NCI-H2196 (cell line): ENCODE results near the gene TAF8.

ENCODE experiments used
- DNase-seq: peaks from one replicate; lab custom pipeline; 2025; ENCODE audit not compliant: unreplicated experiment; lab: John Stamatoyannopoulos, UW

TAF8 gene

DNA sequence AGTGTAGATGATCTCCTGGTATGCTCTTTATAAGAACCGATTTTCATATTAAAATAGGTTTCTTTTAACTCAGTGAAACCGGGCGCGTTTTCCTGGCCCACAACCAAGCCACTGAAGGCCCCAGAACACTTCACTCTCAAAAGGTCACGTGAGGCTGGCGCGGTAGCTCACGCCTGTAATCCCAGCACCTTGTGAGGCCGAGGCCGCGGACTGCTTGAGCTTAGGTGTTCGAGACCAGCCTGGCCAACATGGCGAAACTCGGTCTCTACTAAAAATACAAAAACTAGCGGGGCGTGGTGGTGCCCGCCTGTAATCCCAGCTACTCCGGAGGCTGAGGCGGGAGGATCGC lies 402 bp upstream of the TAF8 start:
- DNase-seq = no peak

GRCh38 chr6:42051268-42051653 lies 937 bp downstream of the TAF8 start:
- no peak for DNase-seq

DNA sequence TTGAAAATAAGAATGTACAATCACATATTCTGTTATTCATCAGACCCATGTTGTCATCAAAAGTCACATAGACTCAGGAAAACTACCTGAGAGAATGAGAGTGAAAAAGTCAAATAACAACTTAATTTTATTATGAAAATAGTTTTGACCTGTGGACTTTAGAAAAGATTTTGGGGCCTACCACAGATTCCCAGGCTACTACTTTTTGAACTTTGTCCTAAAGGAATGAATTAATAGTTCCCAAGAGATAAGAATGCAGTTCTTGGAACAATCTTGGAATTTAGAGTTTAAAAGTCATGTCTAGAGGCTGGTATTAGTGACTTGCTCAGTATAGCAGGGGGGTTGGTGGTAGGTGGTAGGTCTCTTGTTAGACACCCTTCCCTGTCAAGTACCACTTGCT lies 3.3 kb downstream of the TAF8 start:
- no peak for DNase-seq

- DNase-seq = no peak
Measured at GRCh38 chr6:42059743-42060142, 9.4 kb downstream of the TAF8 start.

DNA sequence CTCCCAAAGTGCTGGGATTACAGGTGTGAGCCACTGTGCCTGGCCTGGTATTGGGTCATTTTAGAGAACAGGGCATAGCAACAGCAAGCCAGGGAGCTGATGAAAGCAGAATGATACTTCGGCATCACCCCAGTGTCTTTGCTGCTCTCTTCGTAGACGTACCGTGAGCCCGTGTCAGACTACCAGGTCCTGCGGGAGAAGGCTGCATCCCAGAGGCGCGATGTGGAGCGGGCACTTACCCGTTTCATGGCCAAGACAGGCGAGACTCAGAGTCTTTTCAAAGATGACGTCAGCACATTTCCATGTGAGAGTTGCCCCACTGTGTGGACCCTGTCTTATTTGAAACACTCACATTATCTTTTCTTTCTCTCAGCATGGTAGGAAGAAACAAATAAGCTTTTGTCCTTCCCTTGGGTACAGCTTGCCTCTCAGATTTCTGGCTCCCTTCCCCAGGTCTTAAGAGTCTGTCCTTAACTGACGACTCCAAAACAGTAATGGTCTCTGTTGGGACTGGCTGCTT lies 15.9 kb downstream of the TAF8 start:
- DNase-seq = no peak

DNA sequence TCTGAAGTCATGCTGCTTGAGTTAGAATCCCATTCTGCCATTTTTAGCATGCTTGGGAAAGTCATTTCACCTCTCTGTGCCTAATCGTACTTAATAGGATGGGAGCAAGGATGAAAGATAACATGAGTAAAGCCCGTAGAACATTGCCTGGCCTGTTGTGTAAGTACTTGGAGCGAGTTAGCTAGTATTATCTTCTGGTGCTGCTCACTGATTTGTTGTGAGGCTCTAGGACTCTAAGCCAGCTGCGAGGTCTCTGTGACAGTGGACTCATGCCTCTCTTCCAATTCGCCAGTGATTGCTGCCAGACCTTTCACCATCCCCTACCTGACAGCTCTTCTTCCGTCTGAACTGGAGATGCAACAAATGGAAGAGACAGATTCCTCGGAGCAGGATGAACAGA lies 17.8 kb downstream of the TAF8 start:
- no peak for DNase-seq

- no peak for DNase-seq
Measured at GRCh38 chr6:42068872-42069522, 18.7 kb downstream of the TAF8 start.

GRCh38 chr6:42071881-42072583 lies 21.7 kb downstream of the TAF8 start:
- no peak for DNase-seq

GRCh38 chr6:42073287-42073686 lies 23.0 kb downstream of the TAF8 start:
- no peak for DNase-seq

DNA sequence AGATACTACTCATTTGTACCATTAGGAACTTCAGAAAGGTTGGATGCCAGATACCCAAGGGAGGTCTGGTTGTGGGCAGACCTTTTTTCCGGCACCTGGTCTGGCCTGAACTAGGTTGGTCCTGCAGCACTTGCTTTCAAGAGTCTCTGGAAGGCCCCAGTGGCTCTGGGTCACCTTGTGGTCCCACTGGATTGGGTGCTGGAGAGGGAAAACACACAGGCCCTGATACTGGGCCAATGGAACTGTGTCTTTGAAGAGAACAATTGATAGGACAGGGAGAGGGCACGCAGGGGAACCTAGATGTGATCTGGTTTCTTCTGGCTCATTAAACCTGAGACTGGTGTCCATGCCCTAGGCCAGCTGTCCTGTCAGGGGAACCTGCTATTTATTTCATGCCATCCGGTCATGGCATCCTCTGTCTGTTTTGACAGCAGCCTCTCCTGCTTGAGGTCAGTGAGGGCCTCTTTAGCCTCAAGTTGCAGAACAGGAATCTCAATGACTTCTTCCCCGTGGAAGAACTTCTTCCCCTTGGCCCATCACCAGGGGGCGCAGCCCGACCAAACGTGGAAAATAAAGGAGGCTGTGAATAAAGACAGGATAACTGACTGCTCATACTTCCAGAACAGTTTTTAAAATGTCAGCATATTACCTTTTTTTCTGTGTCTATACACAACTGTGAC lies 25.0 kb downstream of the TAF8 start:
- peak; percentile 82 for DNase-seq

GRCh38 chr6:42078386-42078785 lies 28.1 kb downstream of the TAF8 start:
- DNase-seq = no peak

DNA sequence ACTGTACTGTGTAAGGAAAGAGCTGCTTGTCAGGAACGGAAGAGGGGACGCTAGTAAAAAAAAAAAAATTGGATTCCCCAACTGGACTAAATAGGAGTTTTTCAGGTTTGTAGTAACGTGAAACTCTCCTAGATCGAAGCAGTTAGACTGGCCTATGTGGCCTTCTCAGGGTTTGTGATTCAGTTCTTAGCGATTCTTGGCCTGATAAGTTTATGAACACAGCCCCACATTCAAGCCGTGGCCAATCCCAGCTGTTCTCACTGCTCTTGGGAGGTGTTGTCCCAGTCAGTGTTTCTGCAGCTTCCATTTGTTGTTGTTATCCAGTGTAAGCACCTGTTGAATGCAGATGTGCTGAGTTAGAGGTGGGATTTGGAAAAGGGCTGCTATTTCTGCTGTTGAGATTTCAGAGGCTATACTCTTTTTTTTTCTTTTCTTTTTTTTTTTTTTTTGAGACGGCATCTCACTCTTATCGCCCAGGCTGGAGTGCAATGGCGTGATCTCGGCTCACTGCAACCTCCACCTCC lies 29.7 kb downstream of the TAF8 start:
- no peak for DNase-seq

DNA sequence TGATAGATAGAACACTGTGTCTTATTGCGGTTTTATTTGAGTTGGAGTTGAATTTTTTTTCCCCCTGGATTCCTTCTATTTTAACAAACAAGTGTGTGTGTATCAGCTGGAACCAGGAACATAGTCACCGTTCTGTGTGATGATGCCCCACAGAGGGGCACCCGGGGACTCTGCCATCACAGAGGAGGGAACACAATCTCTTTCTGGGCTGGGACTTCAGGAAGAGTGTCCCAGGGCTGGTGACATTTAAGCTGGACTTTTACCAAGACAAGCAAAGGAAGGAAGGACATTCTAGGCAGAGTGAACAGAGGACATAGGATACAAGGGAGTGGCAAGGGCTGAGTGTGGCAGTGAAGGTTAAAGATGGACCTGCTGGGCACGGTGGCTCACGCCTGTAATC lies 33.2 kb downstream of the TAF8 start:
- DNase-seq = no peak

GRCh38 chr6:42084889-42085288 lies 34.6 kb downstream of the TAF8 start:
- no peak for DNase-seq

DNA sequence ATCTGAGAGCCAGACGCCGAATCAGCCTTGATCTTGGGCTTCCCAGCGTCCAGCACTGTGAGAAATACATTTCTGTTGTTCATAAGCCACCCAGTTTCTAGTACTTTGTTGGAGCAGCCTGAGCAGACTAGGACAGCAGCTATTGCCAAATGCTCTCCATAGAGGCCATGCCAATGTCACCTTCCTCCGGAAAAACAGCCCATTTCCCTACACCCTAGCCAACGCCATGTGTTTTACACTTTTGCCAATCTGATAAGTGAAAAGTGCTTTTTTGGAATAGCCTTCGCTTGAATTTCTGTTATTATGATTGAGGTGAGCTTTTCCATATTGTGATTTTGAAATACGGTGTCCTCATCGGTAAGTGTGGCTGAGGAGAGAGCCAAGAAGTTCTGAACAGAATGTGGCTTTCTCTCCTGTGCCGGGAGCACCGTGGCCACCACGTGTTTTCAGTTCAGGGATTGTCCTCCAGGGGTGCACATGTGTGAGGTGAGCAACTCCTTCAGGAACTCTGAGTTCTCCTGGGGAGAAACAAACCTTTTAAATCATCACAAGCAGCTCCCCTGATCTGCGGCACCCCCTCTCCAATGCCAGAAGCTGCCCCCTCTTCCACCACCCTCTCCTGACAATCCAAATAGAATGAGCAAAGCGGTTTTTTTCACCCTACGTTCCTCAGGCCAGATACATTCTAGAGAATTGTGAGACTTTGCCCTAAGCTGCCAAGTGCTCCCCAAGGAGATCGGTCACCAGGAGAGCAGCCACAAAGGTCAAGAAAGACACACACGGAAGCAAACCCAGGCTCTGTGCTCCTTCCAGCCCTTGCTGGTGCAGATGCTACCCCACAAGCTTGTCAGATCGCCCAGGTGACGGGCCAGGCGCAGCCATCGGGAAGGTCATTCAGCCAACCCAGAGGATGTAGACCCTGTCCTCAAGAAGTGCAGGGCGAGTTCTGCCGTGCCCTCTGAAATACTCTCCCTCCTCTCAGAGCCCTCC lies 36.0 kb downstream of the TAF8 start:
- no peak for DNase-seq

DNA sequence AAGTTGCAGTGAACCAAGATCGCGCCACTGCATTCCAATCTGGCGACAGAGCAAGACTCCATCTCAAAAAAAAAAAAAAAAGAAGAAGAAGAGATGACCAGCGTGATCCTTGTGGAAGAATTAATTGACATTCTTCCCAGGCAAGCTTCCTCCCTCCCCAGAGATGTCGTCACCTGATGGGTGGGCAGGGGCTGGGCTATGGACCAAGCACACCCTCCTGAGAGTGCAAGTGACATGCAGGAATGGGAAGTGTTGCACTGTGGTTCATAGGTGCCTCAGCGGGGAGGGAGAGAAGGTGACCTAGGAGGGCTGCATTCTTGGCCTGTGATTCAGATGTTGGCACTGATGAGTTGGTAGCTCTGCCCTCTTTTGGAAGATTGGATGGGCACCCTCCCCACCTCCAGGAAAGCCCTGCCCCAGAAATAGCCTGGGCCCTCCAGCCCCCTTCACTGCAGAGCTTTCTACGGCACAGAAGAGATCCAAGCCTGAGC lies 37.8 kb downstream of the TAF8 start:
- DNase-seq = no peak

- no peak for DNase-seq
Measured at GRCh38 chr6:42090819-42091717, 40.7 kb downstream of the TAF8 start.

DNA sequence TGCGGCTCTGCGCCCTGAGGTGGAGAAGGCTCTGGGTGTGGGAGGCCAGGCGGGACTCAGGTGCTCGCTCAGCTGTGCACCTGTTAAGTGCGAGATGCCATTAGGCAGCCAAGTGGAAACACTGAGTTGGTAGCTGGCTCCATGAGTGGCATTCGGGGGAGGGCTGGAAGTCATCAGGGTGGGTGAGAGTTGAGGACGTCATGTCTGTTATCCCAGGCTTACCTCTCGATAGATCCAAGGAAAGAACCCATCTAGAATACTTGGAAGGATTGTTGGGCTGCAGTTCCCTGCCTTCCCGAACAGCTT lies 41.3 kb downstream of the TAF8 start:
- no peak for DNase-seq

GRCh38 chr6:42093582-42094329 lies 43.4 kb downstream of the TAF8 start:
- no peak for DNase-seq
